Lower leg skin (tissue), 3 donors: Measurements from ENCODE around the gene NFX1.

ENCODE experiments used
- CTCF ChIP-seq, 3 donors: fragments of 450-650 bp; IDR thresholded peaks; one replicate each; pipeline ENCODE4 v1.5.1; 2016; ENCODE audit warnings: antibody characterized with exemption in 3 of 3, mild to moderate bottlenecking in 3 of 3, moderate library complexity in 2 of 3
- POLR2A ChIP-seq, 2 donors: fragments of 450-650 bp; IDR thresholded peaks; one replicate each; pipeline ENCODE4 v1.6.1; 2016 to 2017; ENCODE audit warnings: antibody characterized with exemption in 2 of 2, mild to moderate bottlenecking in 1 of 2, moderate library complexity in 1 of 2

GRCh38 chr9:33249087-33249658 lies 41.1 kb upstream of the NFX1 start:
- TF ChIP-seq CTCF (IDR thresholded peaks at IDR 0.05) (no peak), POLR2A (IDR thresholded peaks at IDR 0.05) (no peak)
